Rectal smooth muscle tissue (tissue), 1 donor: ENCODE results near the gene UNCX.

Source experiments
- H3K27ac ChIP-seq: one replicate; pipeline ENCODE4 v1.7.0; 2013; ENCODE audit warnings: low read depth, low read length, inconsistent platforms
- H3K27me3 ChIP-seq: one replicate; pipeline ENCODE4 v1.7.0; 2013; ENCODE audit warnings: low read length; ENCODE audit not compliant: control insufficient read depth, insufficient read depth
- H3K36me3 ChIP-seq: one replicate; pipeline ENCODE4 v1.7.0; 2013; ENCODE audit warnings: low read length; ENCODE audit not compliant: control insufficient read depth, insufficient read depth
- H3K4me1 ChIP-seq: one replicate; pipeline ENCODE4 v1.7.0; 2013; ENCODE audit warnings: low read length; ENCODE audit not compliant: control insufficient read depth, insufficient read depth
- H3K4me3 ChIP-seq: one replicate; pipeline ENCODE4 v1.7.0; 2013; ENCODE audit warnings: low read length
- H3K9ac ChIP-seq: one replicate; pipeline ENCODE4 v1.7.0; 2013; ENCODE audit warnings: low read length

Gene UNCX

GRCh38 chr7:1229956-1230355, 2.7 kb upstream of the UNCX start:
- Histone ChIP-seq H3K27ac (no peak overlapping the region), H3K27me3 (peaks cover 56% of the 10 kb centered on the region), H3K9ac (no peak overlapping the region), H3K36me3 (no peaks in the 10 kb centered on the region), H3K4me3 (no peak overlapping the region), H3K4me1 (no peaks in the 10 kb centered on the region)

- Histone ChIP-seq H3K27ac (no peak overlapping the region), H3K4me3 (no peak overlapping the region), H3K27me3 (peaks cover 58% of the 10 kb centered on the region), H3K9ac (no peak overlapping the region), H3K4me1 (no peaks in the 10 kb centered on the region), H3K36me3 (no peaks in the 10 kb centered on the region)
These were observed 2.1 kb upstream of the UNCX start for GRCh38 chr7:1230411-1231213.

DNA sequence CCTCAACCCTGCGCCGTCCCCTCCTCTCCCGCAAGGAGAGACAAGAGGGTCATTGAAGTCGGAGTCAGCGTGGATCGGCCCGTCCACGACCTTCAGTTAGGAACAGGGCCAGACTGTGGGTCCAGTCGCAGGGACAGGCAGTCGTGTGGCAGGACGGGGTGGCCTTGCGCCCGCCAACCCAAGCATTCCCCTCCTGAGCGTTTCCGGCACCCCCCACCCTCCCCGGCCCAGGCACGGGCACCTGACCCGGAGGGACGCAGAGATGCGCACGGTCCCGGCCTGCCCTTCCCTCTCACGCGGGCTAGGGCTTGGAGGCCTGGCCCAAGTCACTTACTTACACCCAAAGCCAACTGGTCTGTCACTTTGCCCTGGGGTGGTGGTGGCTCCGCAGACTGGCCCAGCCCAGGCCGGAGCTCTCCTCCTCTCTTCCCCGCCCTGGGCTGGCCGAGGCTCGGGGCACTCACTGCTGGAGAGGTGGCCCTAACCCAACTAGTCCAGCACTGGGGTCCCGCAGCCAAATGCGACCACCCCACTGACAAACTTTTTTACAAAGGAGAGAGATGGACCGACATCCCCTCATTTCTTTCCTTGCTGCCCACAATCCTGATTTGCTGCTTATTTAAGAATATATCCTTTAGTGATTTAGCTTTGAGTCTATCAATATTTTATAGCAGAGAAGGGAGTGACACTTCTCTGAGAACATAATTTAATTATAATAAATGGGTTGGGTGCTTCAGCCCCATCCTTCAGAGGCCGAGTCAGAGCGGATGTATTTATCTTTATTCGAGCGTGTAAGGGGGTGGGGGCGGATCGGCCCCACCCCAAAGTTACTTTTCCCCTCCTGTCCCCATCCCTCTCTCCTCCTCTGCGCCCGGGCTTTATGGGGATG, 1.2 kb upstream of the UNCX start:
- no peak overlapping the region for H3K4me3 ChIP-seq
- H3K27ac ChIP-seq, result no peak overlapping the region
- no peak overlapping the region for H3K9ac ChIP-seq
- H3K36me3 ChIP-seq, result no peaks in the 10 kb centered on the region
- no peaks in the 10 kb centered on the region for H3K4me1 ChIP-seq
- H3K27me3 ChIP-seq, result peaks cover 60% of the 10 kb centered on the region

GRCh38 chr7:1232103-1232466, 587 bp upstream of the UNCX start:
- no peak overlapping the region for H3K4me3 ChIP-seq
- H3K36me3 ChIP-seq, result no peaks in the 10 kb centered on the region
- H3K9ac ChIP-seq, result no peak overlapping the region
- H3K27me3 ChIP-seq, result peaks cover 57% of the 10 kb centered on the region
- H3K4me1 ChIP-seq, result no peaks in the 10 kb centered on the region
- H3K27ac ChIP-seq, result no peak overlapping the region

DNA sequence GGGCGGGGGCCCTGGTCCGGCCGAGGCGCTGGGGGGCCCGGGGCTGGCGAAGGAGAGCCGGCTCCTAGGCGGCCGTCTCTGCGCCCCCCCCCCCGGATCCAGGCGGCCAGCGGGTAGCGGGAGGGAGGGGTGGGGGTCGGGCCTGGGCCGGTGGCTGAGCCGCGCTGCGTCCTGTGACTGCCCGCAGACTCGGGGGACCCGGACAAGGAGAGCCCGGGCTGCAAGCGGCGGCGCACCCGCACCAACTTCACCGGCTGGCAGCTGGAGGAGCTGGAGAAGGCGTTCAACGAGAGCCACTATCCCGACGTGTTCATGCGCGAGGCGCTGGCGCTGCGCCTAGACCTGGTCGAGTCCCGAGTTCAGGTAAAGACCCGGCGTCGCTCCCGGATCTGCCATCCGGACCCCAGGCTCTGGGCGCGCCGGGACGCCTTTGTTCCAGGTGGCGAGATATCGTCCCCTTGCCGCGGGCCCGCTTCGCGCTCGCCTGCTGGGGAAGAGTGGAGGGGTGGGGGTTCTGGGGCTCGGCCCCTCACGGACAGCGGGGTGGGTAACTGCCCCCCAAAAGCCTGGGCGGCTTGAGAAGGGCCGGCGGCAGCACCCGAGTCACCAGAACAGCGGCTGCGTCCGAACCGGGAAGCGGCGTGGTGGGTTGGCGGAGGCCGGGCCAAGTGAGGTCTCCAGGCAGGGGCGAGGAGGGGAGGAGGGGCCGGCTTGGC, 819 bp downstream of the UNCX start:
- Histone ChIP-seq H3K27ac (no peak overlapping the region), H3K9ac (no peak overlapping the region), H3K4me3 (no peak overlapping the region), H3K4me1 (no peaks in the 10 kb centered on the region), H3K36me3 (no peaks in the 10 kb centered on the region), H3K27me3 (peaks cover 52% of the 10 kb centered on the region)

- no peaks in the 10 kb centered on the region for H3K4me1 ChIP-seq
- no peak overlapping the region for H3K4me3 ChIP-seq
- no peaks in the 10 kb centered on the region for H3K36me3 ChIP-seq
- peaks cover 55% of the 10 kb centered on the region for H3K27me3 ChIP-seq
- H3K27ac ChIP-seq, result no peak overlapping the region
- H3K9ac ChIP-seq, result no peak overlapping the region
These were observed 1.6 kb downstream of the UNCX start for GRCh38 chr7:1234049-1234880.

DNA sequence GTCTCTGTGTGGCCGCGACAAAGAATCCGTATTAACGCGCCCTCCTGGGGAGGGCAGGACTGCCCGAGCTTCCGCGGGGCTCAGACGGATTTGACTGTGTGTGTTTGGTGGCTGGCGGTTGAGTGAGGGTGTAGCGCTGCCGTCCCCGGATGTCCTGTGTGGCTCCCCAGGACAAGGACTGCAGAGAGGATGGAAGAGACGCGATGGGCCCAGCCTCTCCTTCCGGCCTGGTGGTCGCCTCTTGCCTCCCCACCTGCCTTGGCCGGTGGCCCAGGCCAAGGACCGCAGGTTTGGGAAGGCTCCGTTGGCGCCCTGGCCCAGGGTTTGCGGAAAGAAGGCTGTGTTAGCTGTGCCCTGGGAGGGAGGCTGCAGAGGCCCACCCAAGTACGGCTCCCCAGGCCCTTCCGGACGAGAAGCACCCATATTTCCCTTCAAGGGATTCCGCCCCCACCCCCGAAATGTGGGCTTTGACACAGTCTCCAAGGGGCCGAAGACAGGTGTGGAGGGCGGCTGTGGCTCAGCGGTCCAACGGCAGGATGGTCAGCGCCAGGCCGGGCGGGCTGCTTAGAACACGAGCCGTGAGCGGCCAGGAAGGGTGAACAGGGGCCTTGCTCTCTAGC, 2.3 kb downstream of the UNCX start:
- no peak overlapping the region for H3K27ac ChIP-seq
- H3K4me1 ChIP-seq, result no peaks in the 10 kb centered on the region
- H3K4me3 ChIP-seq, result no peak overlapping the region
- H3K27me3 ChIP-seq, result peaks cover 61% of the 10 kb centered on the region
- H3K9ac ChIP-seq, result no peak overlapping the region
- no peaks in the 10 kb centered on the region for H3K36me3 ChIP-seq

GRCh38 chr7:1235501-1236131, 2.9 kb downstream of the UNCX start:
- no peak overlapping the region for H3K4me3 ChIP-seq
- H3K36me3 ChIP-seq, result no peaks in the 10 kb centered on the region
- H3K27me3 ChIP-seq, result peaks cover 61% of the 10 kb centered on the region
- H3K27ac ChIP-seq, result no peak overlapping the region
- H3K9ac ChIP-seq, result no peak overlapping the region
- no peaks in the 10 kb centered on the region for H3K4me1 ChIP-seq

DNA sequence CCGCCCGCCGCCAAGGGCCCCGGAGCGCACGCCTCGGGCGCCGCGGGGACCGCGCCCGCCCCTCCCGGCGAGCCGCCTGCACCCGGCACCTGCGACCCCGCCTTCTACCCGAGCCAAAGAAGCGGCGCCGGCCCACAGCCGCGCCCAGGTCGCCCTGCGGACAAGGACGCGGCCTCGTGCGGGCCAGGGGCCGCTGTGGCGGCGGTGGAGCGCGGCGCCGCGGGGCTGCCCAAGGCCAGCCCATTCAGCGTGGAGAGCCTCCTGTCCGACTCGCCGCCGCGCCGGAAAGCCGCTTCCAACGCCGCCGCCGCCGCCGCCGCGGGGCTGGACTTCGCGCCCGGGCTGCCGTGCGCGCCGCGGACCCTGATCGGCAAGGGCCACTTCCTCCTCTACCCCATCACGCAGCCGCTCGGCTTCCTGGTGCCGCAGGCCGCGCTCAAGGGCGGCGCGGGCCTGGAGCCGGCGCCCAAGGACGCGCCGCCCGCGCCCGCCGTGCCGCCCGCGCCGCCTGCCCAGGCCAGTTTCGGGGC, 3.5 kb downstream of the UNCX start:
- no peaks in the 10 kb centered on the region for H3K4me1 ChIP-seq
- H3K27me3 ChIP-seq, result peaks cover 60% of the 10 kb centered on the region
- no peak overlapping the region for H3K4me3 ChIP-seq
- no peak overlapping the region for H3K27ac ChIP-seq
- no peaks in the 10 kb centered on the region for H3K36me3 ChIP-seq
- no peak overlapping the region for H3K9ac ChIP-seq

GRCh38 chr7:1236831-1237701, 4.4 kb downstream of the UNCX start:
- no peak overlapping the region for H3K27ac ChIP-seq
- peaks cover 52% of the 10 kb centered on the region for H3K27me3 ChIP-seq
- H3K9ac ChIP-seq, result no peak overlapping the region
- no peak overlapping the region for H3K4me3 ChIP-seq
- H3K36me3 ChIP-seq, result no peaks in the 10 kb centered on the region
- no peaks in the 10 kb centered on the region for H3K4me1 ChIP-seq
